ENCODE data around the gene SPA17. TPM values are rescaled to one million over a fixed set of nuclear protein-coding genes. Genes with fewer than 3 reads are reported as not detected.

Gene SPA17
- total RNA-seq, result 2.6 TPM
- long read RNA-seq, partial matches to known transcripts, result 0 of 2 reads
- long read RNA-seq, other reads (novel, unspliced or antisense), result 0 of 2 reads

DNA sequence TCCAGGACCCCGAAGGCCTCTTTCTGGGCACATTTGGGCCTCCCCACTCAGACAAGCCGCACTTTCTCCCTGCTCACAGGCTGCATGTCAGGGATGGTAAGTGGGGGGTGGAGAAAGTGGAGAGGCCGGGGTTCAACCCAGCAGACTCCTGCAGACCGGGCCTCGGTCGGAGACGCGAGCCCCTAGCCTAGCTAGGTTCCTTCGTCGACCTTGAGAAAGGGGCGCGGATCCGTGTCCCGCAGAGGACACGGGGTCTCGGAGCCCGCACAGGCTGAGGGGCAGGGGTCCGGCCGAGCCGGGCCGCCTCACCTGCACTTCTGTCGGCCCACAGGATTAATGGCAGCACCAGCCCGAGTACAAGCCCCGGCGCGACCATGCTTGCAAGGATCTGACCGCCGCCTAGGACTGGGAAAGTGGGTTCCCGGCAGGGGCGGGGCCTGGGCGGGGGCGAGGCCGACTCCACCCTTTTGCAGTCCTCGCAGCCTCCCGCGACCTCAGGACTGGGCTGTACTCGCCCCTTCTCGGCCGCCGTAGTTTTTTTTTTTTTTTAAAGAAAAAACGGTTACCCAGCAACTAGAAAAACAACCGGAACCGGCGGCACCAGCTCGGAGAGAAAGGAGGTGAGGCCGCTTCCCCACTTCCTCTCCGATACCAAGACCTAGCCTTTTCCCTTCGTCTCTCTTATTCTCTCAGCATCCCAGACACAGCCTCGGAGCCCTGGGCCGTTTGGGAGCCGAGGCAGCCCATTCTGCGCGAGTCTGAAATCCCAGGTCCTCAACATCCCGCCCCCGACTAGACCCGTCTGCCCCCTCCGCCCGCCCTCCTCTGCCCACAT, at the start of gene SPA17, which contains the start of gene SIAE:
Gene SPA17, plus strand, starts transcription at position 572 of the 835 bp plus-strand sequence. CDS start 1,361 bp downstream, outside the sequence.
Gene SIAE, minus strand, starts transcription at position 407 of the 835 bp plus-strand sequence. Its CDS starts 31 bp downstream, at position 376.
- ATAC-seq, result peak; percentile 100
- DNase-seq (ENCODE audit: missing footprints), result peak; percentile 96
- intact Hi-C loops (cut with DNase I), result loop anchor here (1.0 kb wide), 1 partner anchor 89 kb away; the partner anchor contains the start of gene ESAM

GRCh38 chr11:124625504-124626168, 48.1 kb upstream of the SPA17 start:
- intact Hi-C loops (cut with DNase I), result no loop called here
- no peak for ATAC-seq
- DNase-seq (ENCODE audit: missing footprints), result no peak

DNA sequence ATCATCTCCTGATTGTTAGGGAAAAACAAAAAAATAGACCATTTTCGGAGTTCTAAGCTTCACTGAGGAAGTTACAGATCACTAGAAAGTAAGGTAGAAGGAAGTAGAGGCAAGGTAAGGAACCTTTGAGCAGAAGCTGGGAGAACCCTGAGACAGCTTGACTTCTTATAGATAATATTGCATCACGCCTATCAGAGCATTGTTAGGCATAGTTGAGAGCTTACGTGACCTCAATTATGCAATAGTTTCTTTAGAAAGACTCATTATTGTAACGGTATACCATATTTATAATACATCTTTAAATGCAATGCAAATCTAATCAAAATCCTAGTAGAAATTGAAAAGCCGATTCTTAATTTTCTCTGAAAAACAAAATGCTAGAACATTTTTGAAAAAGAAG, 46.2 kb upstream of the SPA17 start:
- intact Hi-C loops (cut with DNase I), result no loop called here
- DNase-seq (ENCODE audit: missing footprints) (no peak), ATAC-seq (no peak)

GRCh38 chr11:124629961-124630360, 43.7 kb upstream of the SPA17 start:
- ATAC-seq (no peak), DNase-seq (ENCODE audit: missing footprints) (no peak)
- intact Hi-C loops (cut with DNase I), result no loop called here

GRCh38 chr11:124633355-124633754, 40.3 kb upstream of the SPA17 start:
- no peak for DNase-seq (ENCODE audit: missing footprints)
- intact Hi-C loops (cut with DNase I), result no loop called here
- ATAC-seq, result no peak

DNA sequence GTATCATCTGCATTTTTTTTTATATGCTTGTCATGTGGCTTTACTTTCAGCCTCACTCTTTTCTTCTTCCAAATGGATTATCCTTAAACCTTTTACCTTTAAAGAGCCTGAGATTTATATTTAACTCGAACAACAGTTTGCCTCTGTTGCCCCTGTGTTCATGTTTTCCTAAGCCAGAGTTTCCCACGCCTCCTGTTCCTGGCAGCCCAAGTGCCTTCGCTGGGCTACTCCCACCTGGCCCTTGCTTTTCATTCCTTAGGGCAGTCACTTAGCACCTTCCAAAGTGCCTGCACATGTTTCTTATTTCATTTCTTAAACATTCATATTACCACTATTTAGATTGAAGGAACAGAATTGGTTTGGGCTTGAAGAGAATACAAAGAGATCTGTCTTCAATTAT, 37.8 kb upstream of the SPA17 start:
- no peak for ATAC-seq
- intact Hi-C loops (cut with DNase I), result no loop called here
- DNase-seq (ENCODE audit: missing footprints), result no peak

GRCh38 chr11:124638500-124638899, 35.2 kb upstream of the SPA17 start:
- no peak for ATAC-seq
- DNase-seq (ENCODE audit: missing footprints), result no peak
- intact Hi-C loops (cut with DNase I), result no loop called here

DNA sequence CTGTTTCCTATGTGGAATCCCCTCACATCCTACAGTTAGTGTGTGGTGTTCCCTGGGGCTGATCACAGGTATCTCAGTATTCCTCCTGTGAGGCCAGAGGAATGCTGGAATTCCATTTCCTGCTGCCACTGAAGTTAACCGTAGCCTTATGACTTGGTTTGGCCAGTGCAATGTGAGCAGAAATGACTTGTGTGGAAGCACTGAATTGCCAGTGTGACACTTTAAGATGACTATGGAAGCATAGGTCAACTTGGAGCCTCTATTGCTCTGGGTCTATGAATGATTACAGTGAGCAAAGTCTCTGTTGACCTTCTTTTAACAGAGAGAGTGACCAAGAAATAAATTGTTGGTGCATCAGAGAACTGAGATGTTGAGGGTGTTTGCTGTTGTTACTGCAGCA, 34.5 kb upstream of the SPA17 start:
- ATAC-seq (no peak), DNase-seq (ENCODE audit: missing footprints) (no peak)
- intact Hi-C loops (cut with DNase I), result no loop called here

DNA sequence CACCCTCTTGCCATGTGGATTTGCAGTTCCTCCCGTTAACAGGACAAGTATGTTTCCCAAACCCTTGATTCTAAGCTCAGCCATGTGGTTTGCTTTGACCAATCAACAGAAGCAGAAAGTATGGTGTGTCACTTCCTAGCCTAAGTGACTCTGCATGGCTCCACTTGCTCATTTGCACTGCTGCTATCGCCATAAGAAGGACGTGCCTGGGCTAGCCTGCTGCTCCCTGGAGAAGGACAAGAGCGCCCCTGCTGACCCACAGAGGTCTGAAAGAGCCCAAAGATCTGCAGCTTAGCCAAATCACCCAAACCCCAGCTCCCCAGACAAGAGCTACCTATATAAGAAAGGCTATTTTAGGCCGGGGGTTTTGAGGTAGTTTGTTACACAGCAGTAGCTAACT, 33.0 kb upstream of the SPA17 start:
- intact Hi-C loops (cut with DNase I), result no loop called here
- no peak for ATAC-seq
- DNase-seq (ENCODE audit: missing footprints), result no peak

DNA sequence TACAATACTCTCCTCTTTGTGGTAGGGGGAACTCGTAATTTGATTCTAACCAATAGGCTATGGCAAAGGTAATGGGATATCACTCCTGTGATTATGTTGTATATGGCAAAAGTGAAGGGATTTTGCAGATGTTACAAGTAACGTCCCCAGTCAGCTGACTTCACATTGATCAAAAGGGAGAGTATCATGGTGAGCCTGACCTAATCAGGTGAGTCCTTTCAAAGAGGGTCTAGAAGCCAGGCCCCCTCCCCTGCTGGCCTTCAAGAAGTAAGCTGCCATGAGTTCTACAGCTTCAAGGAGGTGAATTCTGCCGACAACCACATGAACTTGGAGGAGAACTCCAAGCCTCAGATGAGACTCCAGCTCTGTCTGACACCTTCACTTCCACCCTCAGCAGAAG, 31.1 kb upstream of the SPA17 start:
- no peak for DNase-seq (ENCODE audit: missing footprints)
- ATAC-seq, result no peak
- intact Hi-C loops (cut with DNase I), result no loop called here

DNA sequence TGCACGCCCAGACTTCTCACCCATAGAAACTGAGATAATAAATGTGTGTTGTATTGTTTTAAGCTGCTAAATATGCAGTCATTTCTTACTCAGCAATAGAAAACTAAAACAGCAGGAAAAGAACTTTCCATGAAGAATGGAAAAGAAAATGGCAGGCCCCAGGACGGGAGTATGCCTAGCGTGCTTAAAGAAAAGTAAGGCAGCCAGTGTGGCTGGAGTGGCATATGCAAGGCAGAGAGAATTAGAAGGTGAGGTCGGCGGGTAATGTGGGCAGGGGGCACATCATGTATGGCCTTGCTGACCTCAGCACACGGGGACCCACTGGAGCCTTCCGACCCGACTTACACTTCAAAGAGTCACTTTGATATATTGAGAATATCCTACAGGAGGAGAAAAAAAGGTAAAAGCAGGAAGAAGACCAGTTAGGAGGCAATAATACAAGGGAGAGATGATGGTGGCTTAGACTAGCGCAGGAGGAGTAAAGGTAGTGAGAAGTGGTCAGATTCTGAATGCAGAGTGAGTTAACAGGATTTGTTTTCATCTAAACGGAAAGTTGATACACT, 30.6 kb upstream of the SPA17 start:
- intact Hi-C loops (cut with DNase I), result no loop called here
- DNase-seq (ENCODE audit: missing footprints) (no peak), ATAC-seq (no peak)

- DNase-seq (ENCODE audit: missing footprints), result no peak
- intact Hi-C loops (cut with DNase I), result loop anchor here (1.0 kb wide), 1 partner anchor 193 kb away; no protein-coding TSS in a partner anchor
- no peak for ATAC-seq
Measured at GRCh38 chr11:124643605-124644425, 29.9 kb upstream of the SPA17 start.

DNA sequence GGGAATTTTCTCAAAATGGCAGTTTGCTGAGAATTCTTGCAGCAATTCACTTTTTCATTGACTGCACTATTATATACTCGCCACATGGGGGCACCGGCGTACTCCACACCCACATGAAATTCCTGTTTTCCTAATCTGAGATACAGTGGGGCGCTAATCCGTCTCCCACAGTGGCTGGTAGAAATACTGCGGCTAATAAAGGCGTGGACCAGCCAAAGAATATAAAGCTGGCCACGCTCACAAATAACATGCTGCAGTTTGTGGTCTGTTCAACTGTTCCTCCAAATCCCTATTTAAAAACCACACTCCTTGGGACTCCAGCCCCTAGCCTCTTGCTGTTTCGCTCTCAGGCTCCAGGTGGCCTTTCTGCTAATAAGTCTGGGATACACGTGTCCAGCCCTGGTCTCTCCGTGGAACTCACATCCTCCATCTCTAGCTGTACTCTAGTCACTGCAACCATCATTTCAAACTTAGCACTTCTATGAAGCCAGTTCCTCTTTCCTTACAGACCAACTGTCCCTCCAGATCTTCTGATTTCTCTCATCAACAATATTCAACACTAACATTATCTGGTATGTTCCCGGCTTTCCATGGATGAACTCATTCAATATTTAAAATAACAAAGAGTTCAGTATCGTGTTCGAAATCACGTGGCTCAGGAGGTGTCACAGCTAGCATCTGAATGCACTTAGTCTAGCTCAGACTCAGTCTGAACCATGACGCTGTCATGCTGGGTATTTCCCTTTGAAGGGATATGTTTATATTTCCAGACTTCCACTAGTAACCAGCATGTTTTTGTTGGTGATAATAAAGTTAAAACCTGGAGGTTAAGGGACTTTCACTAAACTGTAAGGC, 29.1 kb upstream of the SPA17 start:
- intact Hi-C loops (cut with DNase I), result loop anchor here (1.0 kb wide), 1 partner anchor 193 kb away; no protein-coding TSS in a partner anchor
- ATAC-seq (peak; percentile 79), DNase-seq (ENCODE audit: missing footprints) (peak; percentile 82)

GRCh38 chr11:124646148-124646547, 27.6 kb upstream of the SPA17 start:
- intact Hi-C loops (cut with DNase I), result no loop called here
- ATAC-seq (no peak), DNase-seq (ENCODE audit: missing footprints) (no peak)

- DNase-seq (ENCODE audit: missing footprints) (no peak), ATAC-seq (no peak)
- intact Hi-C loops (cut with DNase I), result no loop called here
Measured at GRCh38 chr11:124648610-124649009, 25.1 kb upstream of the SPA17 start.

GRCh38 chr11:124656774-124657630, 16.7 kb upstream of the SPA17 start:
- no peak for DNase-seq (ENCODE audit: missing footprints)
- intact Hi-C loops (cut with DNase I), result no loop called here
- ATAC-seq, result no peak

DNA sequence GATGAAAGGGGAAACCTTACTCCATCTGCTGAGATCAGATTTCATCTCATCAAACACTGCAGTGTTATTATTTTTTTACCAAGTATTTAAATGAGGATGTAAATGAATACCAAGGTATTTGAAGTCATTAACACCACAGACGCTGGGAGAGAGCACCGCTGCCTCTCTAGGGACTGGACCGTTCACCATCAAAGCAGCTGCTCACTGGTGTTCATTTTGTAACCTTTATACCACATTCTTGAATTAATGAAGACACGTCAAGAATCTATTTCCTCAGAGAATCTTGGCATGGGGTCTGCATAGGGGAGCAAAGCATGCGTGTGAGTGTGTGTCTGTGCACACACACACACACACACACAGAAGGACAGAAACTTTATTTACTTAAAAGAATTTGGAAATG, 15.8 kb upstream of the SPA17 start:
- DNase-seq (ENCODE audit: missing footprints) (no peak), ATAC-seq (no peak)
- intact Hi-C loops (cut with DNase I), result no loop called here

Data from Right ventricle myocardium inferior (tissue), 1 donor.